Activated naive CD4-positive, alpha-beta T cell treated with anti-CD3 and anti-CD28 coated beads, Interleukin-2, amount 50 U/mL, for 16 hours (primary cell): Measurements from ENCODE around the gene ATG2B.
A peak's percentile ranks its signal among the peaks of the same experiment; 100 is the strongest.
"Not testable (repeated sequence)": the region's sequence is repeated elsewhere in the genome, so short reads cannot be mapped to it uniquely, and the experiment has no call there.

Experiments used
- DNase-seq: peaks from one replicate; pipeline ENCODE4 v3.0.0-alpha.2; 2020

Gene ATG2B

GRCh38 chr14:96368534-96368933 is 5.4 kb upstream of the ATG2B start:
- DNase-seq: no peak

GRCh38 chr14:96364962-96365361 is 1.8 kb upstream of the ATG2B start:
- no peak for DNase-seq

GRCh38 chr14:96363751-96364336 is 703 bp upstream of the ATG2B start:
- DNase-seq: peak; percentile 38

DNA sequence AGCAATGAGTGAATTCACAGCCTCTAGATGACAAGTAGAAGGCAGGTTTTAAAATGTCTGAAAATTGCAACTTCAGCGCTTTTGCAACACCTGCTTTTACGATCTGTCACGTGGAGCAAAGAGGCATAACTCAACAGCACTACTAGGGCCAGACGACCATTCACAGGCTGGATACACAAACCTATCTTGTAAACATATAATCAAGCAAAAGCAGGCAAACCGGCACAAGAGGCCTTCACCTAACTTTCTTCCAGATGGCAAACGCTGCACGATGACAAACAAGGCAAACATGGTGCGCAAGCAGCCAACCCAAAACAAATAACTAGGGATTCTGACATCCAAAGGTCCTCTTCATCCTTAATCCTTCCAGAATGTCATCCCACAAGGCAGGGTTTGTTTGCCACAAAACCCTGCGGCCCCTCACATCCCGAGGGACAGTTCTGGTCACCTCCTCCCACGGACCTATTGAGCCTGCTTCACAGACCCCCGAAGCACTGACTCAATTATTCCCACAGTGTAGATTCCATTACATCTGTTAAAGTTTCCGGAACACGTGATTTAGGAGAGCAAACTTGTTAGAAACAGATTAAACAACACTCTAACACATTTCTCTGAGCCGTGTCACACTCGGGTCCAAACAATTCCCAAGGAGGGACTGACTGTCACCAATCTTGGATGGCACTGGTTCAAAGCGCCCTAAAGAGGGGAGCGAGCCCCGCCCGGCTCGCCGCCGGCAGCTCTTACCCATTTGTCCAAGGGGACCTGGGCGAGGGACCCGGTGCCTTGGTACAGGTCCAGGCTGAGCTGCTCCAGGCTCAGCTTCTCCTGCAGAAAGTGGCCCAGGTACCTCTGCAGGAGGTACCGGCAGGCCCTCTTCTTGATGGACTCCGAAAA is 823 bp downstream of the ATG2B start:
- peak; percentile 54 for DNase-seq

- DNase-seq: no peak
Measured at GRCh38 chr14:96359959-96360358, 3.2 kb downstream of the ATG2B start.

DNA sequence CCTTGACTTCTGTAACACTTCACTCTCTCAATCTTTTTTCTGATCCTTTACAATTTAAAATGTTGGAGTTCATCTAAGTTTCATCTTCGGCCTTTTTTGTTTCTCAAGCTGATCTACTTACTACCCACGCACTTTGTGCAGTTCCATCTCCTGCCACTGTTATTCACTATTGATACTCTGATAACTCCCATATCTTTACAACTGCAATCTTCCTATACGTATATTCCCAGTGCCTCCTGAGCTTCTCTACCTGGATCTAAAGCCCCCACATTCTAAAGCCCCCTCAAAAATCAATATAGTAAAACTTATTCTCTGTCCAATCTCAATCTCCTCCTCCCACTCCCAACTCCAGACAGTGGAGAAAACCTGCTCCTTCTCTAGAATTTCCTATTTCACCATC is 5.9 kb downstream of the ATG2B start:
- no peak for DNase-seq

GRCh38 chr14:96354246-96354645 is 8.9 kb downstream of the ATG2B start:
- no peak for DNase-seq

- no peak for DNase-seq
Measured at GRCh38 chr14:96352708-96353107, 10.4 kb downstream of the ATG2B start.

- DNase-seq: no peak
Measured at GRCh38 chr14:96351986-96352385, 11.2 kb downstream of the ATG2B start.

GRCh38 chr14:96349286-96350075 is 13.7 kb downstream of the ATG2B start:
- no peak for DNase-seq

DNA sequence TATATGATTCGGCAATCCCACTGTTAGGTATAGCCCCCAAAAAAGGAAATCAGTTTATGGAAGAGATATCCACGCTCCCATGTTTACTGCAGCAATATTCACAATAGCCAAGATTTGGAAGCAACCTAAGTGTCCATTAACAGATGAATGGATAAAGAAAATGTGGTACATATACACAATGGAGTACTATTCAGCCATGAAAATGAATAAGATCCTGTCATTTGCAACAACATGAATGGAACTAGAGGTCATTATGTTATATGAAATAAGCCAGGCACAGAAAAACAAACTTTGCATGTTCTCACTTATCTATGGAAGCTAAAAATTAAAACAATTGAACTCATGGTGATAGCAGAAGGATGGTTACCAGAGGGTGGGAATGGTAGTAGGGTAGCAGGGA is 15.2 kb downstream of the ATG2B start:
- DNase-seq: not testable (repeated sequence)

DNA sequence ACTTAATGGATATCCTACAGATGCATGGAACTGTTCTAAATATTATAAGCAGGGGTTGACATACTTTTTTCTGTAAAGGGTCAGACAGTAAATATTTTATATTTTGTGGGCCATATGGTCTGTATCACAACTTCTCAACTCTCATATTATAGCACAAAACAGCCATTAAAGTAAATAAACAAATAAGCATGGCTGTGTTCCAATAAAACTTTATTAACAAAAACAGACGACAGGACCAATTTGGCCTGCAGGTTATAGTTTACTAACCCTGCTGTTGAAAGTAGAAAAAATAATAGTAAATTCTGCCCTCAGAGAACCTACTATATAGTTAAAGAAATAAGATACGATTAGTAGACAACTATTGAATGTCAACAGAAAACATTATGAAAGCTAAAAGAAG is 17.5 kb downstream of the ATG2B start:
- DNase-seq: no peak

DNA sequence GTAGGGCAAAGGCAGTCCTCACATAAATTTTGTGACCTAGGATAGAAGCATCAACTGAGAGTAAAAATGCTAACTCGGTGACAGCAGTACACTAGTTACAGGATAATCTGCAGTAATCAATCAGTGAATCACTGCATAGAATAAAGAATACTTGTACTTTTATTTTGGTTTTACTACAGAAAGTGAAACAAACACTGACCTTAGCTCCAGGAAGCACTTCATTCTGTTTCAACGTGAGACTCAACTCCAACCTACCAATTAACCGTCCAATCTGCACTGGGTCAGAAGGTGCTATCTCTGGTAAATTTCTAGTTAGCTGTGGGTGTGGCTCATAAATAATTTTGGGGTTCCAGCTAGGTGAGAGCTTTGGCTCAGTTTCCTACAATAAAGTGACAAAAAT is 21.8 kb downstream of the ATG2B start:
- DNase-seq: no peak

DNA sequence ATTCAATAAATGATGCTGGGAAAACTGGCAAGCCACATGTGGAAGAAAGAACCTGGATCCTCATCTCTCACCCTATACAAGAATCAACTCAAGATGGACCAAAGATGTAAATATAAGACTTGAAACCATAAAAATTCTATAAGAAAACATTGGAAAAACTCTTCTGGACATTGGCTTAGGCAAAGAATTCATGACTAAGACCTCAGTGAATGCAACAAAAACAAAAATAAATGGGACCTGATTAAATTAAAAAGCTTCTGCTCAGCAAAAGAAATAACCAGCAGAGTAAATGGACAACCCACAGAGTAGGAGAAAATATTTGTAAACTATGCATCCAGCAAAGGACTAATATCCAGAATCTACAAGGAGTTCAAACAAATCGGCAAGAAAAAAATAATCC is 24.6 kb downstream of the ATG2B start:
- no peak for DNase-seq

- DNase-seq: no peak
Measured at GRCh38 chr14:96324219-96324618, 38.9 kb downstream of the ATG2B start.

DNA sequence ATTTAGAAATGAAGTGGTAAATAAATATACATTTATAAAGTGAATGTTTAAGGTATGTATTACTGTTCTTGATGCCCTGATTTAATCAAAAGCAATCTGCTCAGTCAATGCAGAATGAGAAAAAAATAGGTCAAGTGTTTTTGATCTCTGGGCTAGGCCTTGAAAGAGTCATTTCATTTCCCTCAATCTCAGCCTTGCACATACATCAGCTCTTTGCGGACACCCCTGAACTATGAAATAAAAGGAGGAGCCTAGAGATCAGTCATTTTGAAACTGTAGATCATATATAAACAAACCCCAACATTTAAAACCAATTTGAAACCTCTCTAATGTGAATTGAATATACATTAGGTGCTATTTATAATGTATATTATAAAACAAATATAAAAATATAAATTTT is 42.5 kb downstream of the ATG2B start:
- no peak for DNase-seq

DNA sequence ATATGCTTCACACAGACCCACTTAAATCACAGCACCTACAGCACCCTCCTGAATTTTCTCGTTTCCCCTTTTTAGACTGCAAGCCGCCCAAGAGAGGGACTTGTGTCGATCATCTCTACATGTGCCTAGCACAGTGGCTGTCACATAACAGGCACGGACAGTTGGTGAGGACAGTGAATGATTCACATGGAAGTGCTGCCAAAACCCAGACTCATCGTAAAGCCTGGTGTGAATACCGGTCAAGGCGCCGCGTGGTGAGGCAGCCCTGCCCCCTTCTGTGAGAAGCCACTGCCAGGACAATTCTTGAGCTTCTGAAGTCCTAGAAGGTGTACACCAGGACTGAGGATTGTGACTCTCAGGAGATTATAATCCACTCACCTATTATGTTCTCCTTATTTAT is 44.3 kb downstream of the ATG2B start:
- no peak for DNase-seq

GRCh38 chr14:96316087-96316486 is 47.1 kb downstream of the ATG2B start:
- no peak for DNase-seq

- no peak for DNase-seq
Measured at GRCh38 chr14:96310906-96311305, 52.2 kb downstream of the ATG2B start.

- no peak for DNase-seq
Measured at GRCh38 chr14:96309896-96310330, 53.2 kb downstream of the ATG2B start.

DNA sequence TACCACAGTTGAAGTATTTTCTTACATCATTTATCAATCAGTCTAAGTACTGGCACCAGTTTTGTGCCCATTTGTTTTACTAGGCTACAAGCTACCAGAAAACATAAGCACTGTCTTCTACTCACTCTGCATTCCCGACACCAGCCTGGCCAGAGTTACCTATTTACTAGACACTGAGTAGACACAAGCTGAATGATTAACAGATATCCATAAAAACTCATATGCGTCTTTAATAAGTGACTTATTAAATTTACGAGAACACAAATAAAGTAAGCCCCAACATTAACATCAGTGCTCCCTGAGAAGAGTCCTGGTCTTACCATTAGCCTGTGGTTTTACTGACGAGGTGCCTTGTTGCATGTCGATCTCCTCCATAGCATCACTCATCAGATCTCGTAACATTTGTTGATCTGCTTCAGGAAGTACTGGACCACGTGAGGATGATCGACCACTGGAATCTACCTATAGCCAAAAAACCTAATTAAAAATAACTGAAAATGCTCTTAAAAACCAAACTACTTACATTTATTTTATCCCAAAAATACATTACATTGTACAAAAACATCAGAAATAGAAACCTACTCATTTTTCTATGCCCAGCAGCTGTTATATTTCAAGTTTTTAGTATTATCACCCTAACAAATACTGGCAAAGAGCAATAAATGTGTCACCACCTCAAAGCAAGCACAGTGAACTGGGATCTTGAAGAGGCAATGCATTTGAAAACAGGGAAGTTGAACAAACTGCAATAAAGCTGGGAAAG is 53.8 kb downstream of the ATG2B start:
- DNase-seq: no peak

DNA sequence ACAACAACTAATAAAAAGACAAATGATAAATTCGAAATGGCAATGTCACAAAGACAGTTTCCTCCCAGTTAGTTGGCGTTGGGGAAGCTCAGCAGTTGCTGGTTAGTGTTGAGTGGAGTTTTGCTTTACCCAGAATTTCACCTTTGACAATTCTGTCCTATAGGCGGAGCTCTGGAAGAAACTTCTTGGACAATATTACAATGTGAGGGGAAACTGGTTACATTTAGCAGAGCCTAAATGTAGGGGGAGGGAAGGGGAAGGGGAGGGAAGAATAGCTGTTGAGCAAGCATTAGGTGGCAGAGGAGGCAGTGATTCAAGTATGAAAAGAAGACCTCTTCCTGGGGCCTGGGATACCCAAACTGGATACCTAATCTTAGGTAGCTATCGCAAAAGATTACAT is 55.7 kb downstream of the ATG2B start:
- no peak for DNase-seq

DNA sequence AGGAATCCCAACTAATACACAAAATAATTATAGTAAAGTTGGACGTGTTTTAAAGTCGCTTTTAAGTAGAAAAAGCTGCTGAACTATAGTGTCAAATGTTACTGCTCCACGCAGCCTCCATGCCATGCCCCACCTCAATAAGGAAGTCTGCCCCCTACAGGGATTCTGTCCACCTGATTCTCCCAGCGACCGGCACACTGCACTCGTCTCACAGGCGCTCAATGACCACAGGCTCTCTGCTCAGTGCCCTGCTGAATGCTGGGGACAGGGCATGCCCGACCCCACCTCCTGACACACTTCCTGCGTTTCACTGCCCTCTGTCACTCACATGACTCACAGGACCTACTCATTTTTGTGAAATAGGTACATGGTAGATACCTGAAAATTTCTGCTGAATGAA is 58.2 kb downstream of the ATG2B start:
- DNase-seq: no peak
